GM19025 (cell line): ENCODE results near the gene HES7.
"Not testable (repeated sequence)": the region's sequence is repeated elsewhere in the genome, so short reads cannot be mapped to it uniquely, and the experiment has no call there.

Experiments
- ATAC-seq: cut with Tn5 transposase; IDR thresholded peaks from one replicate; pipeline ENCODE4 v1.9.1; 2021; ENCODE audit warnings: mild to moderate bottlenecking, low read depth, moderate library complexity; ENCODE audit not compliant: unreplicated experiment

Gene HES7

DNA sequence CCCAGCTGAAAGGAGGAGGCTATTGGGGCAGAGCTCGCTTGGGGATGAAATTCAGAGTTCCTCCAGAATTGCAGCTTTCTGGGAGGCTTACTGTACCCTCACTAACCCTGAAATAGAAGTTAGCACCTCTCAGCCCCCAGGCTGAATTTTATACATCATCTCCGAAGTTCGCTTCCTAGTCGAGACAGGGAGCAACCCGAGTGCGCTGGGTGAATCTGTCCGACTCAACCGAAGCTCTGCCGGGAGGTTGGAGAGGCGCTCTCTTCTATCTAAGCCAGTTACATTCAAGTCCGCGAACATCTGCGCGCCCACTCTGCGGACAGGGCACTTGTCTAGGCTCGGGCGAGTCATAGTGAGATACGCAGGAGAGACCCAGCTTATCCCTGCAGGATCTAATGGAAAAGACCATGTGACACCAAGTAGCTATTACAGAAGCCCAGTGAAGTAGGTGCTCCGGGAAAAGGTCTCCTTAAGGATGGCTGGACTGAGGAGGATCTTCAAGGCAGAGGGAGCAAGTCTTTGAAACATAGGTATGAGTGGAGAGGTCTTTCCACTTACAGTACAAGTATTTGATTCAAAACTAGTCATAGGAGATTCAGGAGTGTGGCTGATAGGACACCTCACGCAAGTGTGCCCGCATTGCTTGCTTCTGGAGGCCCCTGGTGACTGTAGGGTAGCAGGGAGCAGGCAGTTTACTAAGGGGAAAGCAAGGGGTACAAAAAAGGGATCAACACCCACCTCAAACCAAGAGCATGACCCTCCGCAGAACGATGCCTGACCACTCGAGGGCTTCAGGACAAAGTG lies 646 bp upstream of the HES7 start:
- no peak for ATAC-seq

DNA sequence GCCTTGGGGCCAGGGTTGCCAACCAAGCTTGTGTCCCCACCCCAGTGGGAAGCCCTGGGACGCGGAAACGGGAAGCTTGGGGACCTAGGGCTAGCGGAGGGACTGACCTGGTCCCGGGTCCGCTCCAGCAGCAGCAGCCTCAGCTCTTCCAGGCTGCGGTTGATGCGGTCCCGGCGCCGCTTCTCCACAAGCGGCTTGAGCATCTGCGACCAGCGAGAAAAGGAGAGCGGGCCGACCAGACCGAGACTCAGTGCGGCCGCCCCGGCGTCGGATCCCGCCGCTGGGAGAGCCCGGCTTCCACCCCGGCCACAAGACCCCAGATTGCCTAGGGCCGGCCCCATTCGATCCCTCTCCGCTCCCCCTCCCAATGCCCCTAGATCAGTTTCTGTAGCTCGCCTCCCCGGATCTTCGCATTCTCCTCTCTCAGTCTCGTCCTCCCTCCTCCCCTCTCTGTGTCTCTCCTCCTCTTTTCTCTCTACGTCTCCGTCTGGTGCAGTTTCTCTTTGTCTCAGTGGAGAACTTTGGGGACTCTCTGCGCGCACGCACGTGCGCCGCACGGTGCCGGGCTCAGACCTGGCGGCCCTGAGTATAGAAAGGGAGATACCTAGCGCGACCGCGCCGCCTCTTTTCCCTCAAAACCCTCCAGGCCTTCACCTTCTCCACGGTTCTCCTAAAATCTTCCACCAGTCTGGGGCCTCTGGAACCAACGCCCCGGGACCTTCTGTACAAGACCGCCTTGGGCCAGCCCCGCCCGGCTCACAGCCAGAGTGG lies 797 bp downstream of the HES7 start:
- no peak for ATAC-seq

DNA sequence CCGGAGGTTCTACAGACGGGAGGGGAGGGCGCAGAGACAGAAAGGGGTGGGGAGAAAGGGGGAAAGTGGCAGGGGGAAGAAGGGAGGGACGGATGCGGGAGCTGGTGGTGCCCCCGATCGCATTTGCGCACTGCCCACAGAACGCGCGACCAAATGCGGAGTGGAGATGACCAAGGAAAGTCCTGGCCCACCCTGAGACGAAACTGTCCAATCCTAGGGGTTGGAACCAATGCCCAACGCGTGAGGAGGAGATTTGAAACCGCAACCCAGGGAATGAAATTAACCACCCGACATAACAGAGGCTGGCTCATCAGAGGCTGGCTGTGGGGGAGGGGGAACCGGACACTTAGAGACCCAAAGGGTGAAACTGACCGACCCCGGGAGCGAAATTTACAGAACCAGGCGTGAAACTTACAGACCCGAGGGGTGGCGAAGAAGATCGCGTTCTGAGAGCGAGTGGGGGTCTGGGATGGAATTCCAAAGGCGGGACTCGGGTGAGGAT lies 1.4 kb downstream of the HES7 start:
- ATAC-seq: no peak

DNA sequence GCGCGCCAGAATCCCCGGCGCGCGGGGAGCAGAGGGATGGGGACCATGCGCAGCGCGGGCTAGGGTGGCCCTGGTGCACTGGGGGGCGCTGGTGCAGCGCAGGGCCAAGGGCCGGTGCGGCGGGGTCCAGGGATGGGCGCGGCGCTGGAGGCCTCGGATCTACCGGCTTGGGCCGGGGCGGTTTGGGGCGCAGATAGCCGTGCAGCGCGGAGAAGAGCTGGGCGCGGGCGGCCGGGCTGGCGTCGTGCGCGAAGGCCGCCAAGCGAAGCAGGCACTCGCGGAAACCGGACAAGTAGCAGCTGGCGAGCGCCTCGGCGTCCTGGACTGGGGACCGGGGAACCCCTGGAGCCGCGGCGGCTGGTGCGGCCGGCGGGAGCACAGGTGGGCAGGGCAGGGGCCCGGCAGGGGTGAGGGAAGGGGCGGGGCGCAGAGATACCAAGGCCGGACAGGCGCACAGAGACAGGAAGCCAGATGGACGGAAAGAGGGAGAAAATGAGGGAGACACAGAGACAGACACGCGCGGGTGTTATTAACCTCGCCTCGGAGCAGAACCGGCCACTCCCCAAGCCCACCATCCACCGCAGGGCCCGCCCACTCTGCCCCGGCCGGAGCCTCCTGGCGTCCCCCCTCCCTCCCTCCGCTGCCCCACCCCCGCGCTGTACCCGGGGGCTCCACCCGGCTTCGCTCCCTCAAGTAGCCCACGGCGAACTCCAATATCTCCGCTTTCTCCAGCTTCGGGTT lies 2.1 kb downstream of the HES7 start:
- ATAC-seq: no peak

DNA sequence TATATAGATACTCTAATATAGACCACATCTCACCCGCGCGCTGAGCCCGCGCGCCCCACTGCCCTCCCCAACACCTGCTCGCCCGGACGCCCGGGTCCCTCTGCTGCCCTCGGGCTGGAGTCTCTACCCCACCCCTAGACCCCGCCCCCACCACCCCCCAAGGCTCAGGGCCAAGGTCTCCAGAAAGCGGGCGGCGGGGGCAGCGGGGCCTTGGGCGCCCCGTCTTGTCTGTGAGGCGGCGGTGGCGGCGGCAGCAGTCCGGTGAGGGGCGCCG lies 2.6 kb downstream of the HES7 start:
- ATAC-seq: no peak

DNA sequence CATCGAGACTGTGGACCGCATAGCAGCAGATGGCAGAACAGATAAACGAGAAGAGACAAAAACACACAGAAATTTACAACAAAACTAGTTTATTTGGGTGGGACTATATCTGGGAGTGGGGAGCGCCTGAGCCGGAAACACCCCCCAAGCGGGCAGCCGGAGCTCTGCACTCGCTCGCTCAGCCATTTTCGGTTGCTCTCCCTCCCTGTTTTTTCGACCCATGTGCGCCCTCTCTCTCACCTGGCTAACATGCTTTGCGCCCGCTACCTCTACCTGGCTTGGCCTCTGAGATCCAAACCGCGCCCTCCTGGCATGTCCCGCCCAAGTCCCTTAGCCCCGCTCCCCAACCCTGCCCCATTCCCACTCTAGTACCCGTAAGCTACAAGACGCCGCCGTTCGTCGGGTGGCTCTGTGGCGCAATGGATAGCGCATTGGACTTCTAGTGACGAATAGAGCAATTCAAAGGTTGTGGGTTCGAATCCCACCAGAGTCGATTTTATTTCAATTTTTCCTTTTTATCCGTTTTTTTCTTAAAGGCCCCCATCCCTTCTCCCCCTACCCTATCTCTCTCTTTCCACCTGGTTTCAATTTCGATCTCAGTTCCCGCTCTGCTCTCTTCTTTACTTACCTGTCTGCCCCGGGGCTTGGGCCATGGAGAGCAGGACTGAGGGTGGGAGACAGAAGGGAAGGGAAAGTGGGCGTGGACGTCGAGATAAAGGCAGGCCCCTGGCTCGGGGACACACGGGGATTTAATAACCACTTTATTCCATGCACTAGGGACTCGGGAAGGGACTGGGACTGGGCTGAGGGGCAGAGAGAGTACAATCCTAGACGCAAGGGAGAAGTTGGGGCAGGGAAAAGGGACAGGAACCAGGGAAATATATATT lies 3.1 kb downstream of the HES7 start:
- no peak for ATAC-seq

DNA sequence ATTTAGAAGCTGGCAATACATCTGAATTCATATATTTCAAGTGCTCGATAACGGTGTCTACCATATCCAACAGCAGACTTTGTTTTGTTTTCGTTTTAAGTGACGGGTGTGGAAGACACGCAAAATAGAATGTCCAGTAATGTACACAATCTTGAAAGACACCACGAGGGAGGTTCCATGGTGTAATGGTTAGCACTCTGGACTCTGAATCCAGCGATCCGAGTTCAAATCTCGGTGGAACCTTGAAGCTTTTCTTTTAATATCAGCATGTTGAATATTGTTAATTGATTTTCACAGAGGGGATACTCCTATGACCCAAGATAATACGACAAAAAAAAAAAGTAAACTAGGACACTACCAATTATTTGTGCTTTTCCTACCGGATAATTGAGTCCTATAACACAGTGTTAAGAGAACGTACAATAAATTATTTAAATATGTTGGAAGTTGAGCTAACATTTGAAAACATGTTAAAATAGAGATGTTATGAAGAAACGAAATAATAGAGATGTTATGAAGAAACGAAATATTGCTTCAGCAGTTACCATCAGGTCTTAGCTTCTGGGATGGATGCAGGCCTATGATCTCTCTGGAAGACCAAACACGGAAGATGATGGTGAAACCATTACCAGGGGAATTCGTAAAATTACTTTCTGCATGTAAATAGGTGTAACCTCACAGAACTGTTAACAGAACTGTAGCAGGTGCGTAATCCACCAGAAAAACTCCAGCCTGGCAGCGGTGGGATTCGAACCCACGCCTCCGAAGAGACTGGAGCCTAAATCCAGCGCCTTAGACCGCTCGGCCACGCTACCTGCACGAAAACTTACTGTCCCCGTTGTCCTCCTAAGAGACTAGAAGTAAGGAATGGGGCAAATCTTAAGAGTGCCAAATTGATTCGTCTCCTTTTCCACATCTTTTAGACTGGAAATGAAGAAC lies 4.1 kb downstream of the HES7 start:
- ATAC-seq: no peak

DNA sequence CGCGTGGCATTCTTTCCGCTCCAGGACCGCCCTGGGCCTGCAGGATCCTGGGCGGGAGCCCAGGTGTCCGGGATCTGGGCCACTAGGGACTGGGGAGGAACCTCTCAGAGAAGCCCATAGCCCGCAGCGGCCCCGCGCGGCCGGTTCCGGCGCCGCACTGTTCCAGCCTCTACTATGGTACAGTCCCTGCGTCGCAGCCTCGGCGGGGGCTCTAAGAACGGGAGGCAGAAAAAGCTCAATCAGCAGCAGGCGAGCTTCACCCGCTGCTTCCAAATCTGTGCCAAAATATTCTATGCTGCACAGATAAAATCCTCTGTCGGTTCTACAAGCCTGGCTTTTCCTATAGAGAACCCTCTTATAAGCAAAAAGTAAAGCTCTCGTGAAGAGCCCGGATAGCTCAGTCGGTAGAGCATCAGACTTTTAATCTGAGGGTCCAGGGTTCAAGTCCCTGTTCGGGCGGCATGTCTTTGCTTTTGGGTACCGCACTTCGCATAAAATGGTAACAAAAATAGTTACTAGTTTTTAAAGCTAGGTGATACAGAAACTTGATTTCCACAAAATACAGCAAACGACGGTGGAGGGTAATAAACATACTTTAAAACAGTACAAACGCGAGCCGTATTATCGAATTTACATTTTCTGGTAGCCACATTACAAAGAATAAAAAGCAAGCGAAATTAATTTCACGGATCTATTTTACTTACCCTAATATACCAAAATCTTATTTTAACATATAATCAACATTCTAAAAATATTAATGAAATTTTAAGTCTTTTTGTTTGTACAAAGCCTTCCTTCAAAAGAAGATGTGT lies 4.9 kb downstream of the HES7 start:
- peak; percentile 42 for ATAC-seq

DNA sequence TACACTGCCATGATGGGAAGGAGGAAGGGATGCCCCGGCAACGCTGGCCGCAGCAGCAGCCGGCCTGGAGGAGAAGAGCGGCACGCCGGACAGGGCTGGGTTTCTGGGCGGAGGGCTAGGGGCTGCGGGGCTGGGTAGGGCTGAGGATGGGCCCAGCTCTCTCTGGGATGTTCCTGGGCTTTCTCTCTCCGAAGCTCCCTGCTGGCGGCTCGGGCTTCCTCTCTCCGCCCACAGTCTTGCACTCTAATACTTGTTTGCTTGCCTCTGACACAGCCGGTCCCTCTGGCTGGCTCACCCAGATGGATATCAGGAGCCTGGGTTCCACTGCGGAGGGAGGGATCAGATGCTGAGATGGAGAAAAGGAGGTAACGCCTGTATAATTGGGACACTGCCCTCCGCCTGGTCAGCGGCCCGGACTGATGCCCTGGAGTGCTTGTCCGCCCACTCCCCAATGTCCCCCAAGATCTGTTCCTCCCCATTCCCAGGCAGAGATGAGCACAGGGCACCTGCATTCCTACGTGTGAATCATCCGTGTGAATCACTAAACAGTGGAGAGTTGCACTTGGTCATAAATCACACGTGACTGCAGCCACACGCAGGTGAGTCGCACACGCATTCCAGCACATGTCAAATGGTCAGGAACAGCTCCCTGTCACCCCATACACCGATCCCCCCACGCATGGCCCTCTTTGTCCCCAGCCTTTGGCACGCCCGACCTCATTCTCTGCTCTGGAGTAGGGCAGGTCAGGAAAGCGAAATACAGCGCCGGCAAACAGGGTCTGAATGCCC lies 5.7 kb downstream of the HES7 start, which contains the start of gene ALOXE3:
ALOXE3 (minus strand) TSS at position 535 of the 789 bp plus-strand sequence; CDS start at position 11, 524 bp downstream.
- no peak for ATAC-seq

DNA sequence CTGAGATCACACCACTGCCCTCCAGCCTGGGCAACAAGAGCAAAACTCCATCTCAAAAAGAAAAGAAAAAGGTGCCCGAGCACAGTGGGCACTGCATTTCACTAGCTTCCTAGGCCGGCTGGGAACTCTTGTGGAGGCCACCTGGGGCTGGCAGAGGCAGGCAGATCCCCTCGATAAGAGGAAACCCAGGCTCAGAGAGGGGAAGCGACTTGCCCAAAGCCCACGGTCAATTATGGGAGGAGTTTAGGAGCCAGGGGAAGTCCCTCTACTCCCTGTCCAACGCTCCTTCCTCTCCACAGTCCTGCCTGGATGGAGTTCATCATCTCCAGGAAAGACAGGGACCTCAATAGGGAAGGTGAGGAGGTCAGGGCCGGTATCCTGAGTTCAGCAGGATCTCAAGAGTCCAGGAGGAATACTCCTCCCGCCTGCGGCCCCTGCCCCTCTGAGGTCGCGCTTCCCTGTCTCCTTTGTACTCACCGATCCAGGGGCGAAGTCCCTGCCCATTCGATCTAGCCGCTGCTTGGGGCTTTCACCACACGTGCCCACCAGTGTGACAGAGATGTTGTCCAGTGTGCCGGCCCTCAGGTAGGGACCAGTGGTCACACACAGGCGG lies 6.4 kb downstream of the HES7 start:
- no peak for ATAC-seq

DNA sequence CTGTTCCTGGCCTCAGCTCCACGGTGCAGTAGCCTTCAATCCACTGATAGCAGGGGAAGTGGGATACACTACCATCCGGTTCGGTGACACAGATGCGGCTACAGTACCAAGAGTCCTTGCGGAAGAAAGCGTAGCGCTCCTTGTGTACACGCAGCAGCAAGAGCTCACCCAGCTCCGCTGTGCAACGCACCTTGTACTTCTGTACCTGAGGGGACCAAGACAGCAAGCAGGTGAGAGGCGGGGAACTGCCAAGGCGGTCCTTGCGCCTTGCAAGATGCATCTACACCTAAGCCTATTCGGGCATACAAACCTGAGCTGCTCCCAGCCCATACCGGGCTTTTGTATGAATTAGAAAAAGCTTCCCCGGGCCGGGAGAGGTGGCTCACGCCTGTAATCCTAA lies 7.1 kb downstream of the HES7 start:
- no peak for ATAC-seq

DNA sequence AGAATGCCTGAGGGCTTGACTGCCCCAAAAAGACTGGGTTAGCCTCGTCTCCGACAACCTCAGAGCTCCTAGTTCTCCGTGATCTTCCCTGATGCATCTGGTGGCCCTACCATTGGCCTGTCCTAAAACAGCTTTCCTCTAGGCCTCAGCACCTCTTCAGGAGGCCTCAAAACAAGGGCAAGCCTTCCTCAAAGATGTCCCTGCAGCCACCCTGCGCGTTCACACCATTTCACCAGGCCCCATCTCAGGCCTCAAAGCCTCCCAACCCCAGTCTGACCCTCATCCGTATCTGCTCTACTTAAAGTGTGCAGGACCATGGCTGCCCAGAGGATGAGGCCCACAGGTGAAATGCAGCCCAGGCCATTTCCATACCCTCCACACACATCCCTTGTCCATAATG lies 13.0 kb downstream of the HES7 start:
- ATAC-seq: no peak

DNA sequence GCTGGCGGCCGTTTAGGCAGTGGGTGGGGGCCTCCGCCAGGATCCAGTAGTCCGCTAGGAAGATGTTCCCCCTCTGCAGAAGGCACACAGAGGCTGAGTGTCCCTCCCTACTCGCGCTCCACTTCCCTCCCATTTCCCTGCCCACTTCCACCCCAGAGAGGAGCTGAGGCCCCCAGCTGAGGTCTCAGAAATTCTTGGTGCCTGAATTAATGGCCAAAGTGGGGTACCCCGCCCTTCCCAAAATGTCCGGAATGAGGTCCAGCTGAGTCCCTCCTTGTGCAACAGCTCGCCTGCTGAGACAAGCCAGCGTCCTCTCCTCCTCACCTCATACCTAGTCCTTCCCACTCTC lies 13.5 kb downstream of the HES7 start:
- no peak for ATAC-seq

DNA sequence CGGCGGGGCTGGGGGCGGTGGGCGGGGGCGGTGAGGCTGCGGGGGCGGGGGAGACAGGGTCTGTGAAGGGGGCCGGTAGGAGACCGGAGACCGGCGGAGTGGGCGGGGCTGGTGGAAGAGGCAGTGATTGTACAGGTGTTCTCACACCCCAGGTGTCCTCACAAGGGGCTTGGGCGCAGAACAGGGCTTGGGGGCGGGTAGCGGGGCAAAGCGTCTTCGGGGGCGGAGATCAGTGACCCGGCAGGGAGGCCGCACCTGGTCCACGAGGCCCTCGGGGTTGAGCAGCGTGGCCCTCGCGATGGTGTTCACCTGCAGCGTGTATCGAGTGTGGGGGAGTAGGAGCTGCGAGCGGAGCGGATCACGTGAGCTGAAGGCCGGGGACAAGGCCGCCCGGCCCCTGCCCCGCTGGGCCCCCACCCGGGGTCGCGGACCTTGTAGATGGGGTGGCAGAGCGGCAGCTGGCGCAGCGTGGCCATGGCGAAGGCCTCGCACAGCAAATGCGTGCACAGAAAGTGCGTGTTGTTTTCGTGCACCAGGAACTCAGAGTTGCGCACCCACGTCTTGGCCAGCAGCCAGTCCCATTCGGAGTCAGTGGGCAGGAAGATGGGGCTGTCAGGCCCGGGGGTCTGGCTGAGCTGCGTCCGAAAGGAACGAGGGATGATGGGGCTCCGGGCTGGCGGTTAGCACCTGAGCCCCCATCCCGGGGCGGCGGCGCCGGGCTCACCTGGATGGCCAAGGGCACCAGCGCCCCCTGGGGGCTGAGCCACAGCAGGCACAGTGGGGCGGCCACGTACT lies 14.0 kb downstream of the HES7 start:
- ATAC-seq: no peak

DNA sequence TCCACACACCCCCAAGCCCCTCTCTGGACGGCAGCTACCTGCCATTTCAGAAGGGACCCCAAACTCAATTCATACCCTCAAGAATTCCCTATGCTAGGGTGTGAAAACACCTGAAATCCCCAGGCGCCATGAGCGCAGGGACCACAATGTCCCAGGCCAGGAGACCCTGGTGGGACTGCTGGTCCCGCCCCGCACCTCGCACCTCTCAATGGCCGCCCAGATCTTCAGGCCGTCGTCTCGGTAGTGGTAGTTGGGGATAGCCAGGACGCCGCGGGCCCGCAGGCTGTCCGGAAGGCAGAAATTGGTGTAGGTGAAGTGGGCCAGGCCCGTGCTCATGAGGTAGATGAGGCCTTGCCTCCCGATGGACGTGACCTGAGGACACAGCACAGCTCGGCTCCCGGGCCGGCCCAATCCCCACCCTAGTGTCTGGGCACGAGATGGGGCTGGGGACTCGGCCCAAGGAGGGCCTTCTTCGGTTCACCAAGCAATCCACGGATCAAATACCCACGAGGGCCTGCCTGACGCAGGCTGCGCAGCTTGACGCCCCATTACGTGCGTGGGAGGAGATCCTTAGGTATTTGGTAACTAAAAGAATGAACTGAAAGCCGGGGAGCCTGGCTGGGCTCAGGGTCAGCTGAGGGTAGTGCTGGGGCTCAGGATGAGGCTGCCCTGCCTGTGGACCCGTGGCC lies 14.8 kb downstream of the HES7 start:
- no peak for ATAC-seq

DNA sequence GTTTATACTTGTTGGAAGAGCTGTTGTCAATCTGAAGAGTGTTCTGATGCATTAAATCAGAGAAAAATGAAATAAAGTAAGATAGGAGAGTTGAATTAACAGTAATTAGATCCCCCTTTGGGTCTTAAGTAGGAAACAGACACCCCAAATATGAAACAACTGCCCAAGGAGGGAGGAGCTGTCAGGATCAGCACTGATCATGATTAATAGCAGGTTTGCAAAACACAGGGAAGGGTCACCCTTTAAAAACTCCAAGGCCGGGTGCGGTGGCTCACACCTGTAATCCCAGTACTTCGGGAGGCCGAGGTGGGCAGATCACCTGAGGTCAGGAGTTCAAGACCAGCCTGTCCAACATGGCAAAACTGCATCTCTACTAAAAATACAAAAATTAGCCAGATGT lies 16.9 kb downstream of the HES7 start:
- not testable (repeated sequence) for ATAC-seq
